Peyer's patch (tissue), 4 donors: Measurements from ENCODE around the gene IFNL1. TPM values are rescaled to one million over a fixed set of nuclear protein-coding genes. Genes with fewer than 3 reads are reported as not detected.
A peak's percentile ranks its signal among the peaks of the same experiment; 100 is the strongest.

ENCODE experiments used
- DNase-seq, 3 donors: peaks; one replicate each; pipeline ENCODE4 v3.0.0-alpha.2; 2017 to 2019
- H3K27ac ChIP-seq, 4 donors: fragments of 200-600 bp; sonication (generic); one replicate each; pipeline ENCODE4 v1.5.1; 2016 to 2019
- H3K27me3 ChIP-seq, 2 donors: fragments of 200-600 bp; sonication (generic); one replicate each; pipeline ENCODE4 v1.5.1; 2019
- H3K36me3 ChIP-seq, 3 donors: fragments of 200-600 bp; sonication (generic); one replicate each; pipeline ENCODE4 v1.5.1; 2016 to 2019
- H3K4me1 ChIP-seq, 4 donors: fragments of 200-600 bp; sonication (generic); one replicate each; pipeline ENCODE4 v1.5.1; 2016 to 2019
- H3K4me3 ChIP-seq, 4 donors: fragments of 200-600 bp; sonication (generic); 1 replicate in 3 of 4; 2 replicates in 1 of 4; pipeline ENCODE4 v1.5.1; 2016 to 2019; ENCODE audit warnings: mild to moderate bottlenecking in 1 of 4
- H3K9me3 ChIP-seq, 4 donors: fragments of 200-600 bp; sonication (generic); one replicate each; pipeline ENCODE4 v1.5.1; 2016 to 2019; ENCODE audit warnings: mild to moderate bottlenecking in 1 of 4
- POLR2A ChIP-seq, 2 donors: fragments of 450-650 bp; IDR thresholded peaks; one replicate each; pipeline ENCODE4 v1.5.1; 2017; ENCODE audit warnings: antibody characterized with exemption in 2 of 2, mild to moderate bottlenecking in 2 of 2, moderate library complexity in 2 of 2
- total RNA-seq, 4 donors: library from RNA; depleted of rRNA; stranded (reverse); fragments of >200 nt; gene quantifications; one replicate each; pipeline ENCODE4 v1.1.0, GENCODE V29; 2016
- TF ChIP-seq, protein P1 (sequence below), 6 experiments: fragments of 450-650 bp in 4 of 6; fragments of 200-600 bp in 2 of 6; sonication (generic) in 1 of 6; IDR thresholded peaks; one replicate each; pipeline ENCODE4 v1.5.1; 2017 to 2019; ENCODE audit warnings: antibody characterized with exemption in 6 of 6, mild to moderate bottlenecking in 3 of 6, moderate library complexity in 1 of 6

The IFNL1 gene
- total RNA-seq, 4 donors from 2014 or later = not detected

DNA sequence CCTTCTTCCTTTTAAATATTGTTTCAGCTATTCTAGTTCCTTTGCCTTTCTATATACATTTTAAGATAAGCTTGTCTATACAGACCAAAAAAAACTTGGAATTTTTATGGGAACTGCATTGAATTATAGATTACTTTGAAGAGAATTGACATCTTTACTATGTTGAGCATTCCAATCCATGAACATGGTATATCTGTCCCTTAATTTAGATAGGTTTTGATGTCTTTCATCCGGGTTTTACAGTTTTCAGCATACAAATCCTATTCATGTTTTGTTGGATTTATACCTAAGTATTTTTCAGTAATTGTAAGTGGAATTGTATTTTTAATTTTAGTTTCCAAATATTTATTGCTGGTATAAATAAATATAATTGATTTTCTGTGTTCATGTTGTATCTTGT is 12.2 kb upstream of the IFNL1 start:
- Histone ChIP-seq H3K27me3 (no peaks in the 10 kb centered on the region), H3K9me3 (peaks cover 0 to 3% (median 0%) of the 10 kb centered on the region in 4 donors), H3K4me3 (no peak overlapping the region), H3K36me3 (no peaks in the 10 kb centered on the region), H3K27ac (no peak overlapping the region), H3K4me1 (no peaks in the 10 kb centered on the region)
- no peak for DNase-seq
- TF ChIP-seq, protein P1, sequence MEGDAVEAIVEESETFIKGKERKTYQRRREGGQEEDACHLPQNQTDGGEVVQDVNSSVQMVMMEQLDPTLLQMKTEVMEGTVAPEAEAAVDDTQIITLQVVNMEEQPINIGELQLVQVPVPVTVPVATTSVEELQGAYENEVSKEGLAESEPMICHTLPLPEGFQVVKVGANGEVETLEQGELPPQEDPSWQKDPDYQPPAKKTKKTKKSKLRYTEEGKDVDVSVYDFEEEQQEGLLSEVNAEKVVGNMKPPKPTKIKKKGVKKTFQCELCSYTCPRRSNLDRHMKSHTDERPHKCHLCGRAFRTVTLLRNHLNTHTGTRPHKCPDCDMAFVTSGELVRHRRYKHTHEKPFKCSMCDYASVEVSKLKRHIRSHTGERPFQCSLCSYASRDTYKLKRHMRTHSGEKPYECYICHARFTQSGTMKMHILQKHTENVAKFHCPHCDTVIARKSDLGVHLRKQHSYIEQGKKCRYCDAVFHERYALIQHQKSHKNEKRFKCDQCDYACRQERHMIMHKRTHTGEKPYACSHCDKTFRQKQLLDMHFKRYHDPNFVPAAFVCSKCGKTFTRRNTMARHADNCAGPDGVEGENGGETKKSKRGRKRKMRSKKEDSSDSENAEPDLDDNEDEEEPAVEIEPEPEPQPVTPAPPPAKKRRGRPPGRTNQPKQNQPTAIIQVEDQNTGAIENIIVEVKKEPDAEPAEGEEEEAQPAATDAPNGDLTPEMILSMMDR (IDR thresholded peaks at IDR 0.05) = no peak
- no peak for TF ChIP-seq POLR2A (IDR thresholded peaks at IDR 0.05)

DNA sequence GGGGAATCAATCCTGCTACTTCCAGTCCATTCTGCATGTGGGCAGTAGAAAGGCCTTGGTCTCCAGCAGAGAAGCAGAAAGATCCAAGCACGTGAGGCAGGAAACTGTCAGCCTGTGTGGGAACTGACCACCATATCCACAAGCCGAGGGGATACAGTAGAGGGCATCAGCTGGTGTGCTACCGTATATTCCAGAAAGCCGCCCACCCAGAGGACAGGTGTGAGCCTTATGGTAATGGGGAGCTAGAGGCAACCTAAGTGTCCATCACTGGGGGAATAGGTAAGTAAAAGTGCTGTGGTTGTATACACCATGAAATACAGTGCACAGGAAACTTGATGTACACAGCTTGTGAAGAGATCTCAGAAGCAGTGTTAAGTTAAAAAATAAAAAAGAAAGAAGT is 2.8 kb upstream of the IFNL1 start:
- H3K36me3 ChIP-seq = no peaks in the 10 kb centered on the region
- H3K27ac ChIP-seq = no peak overlapping the region
- no peaks in the 10 kb centered on the region for H3K4me1 ChIP-seq
- H3K27me3 ChIP-seq = no peaks in the 10 kb centered on the region
- no peaks in the 10 kb centered on the region for H3K9me3 ChIP-seq
- TF ChIP-seq POLR2A (IDR thresholded peaks at IDR 0.05) = no peak
- TF ChIP-seq, protein P1 (IDR thresholded peaks at IDR 0.05) = no peak
- DNase-seq = no peak
- H3K4me3 ChIP-seq = no peak overlapping the region

DNA sequence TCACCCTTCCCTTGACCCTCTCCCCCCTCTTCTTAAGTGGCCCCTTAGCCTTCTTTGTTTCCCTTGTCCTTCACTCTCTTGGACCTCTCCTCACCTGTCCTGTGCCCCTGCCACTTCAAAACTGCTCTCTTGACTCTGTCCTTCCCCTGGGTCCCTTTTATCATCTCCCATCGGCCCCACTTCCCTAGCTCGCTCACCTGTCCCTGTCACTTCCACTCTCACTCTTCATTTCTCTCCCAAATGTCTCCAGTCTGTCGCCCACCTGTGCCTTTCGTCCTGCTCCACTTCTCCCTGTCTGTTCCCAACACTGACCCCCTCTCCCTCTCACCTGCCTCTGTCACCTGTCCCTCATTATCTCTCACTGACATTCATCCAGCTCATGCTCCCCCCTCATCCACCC is 699 bp downstream of the IFNL1 start:
- H3K36me3 ChIP-seq = no peaks in the 10 kb centered on the region
- no peak overlapping the region for H3K27ac ChIP-seq
- TF ChIP-seq POLR2A (IDR thresholded peaks at IDR 0.05) = no peak
- TF ChIP-seq, protein P1 (IDR thresholded peaks at IDR 0.05) = no peak
- DNase-seq = peak in 1 of 3 donors; percentile 22
- no peaks in the 10 kb centered on the region for H3K4me1 ChIP-seq
- H3K4me3 ChIP-seq = no peak overlapping the region
- no peaks in the 10 kb centered on the region for H3K27me3 ChIP-seq
- no peaks in the 10 kb centered on the region for H3K9me3 ChIP-seq

DNA sequence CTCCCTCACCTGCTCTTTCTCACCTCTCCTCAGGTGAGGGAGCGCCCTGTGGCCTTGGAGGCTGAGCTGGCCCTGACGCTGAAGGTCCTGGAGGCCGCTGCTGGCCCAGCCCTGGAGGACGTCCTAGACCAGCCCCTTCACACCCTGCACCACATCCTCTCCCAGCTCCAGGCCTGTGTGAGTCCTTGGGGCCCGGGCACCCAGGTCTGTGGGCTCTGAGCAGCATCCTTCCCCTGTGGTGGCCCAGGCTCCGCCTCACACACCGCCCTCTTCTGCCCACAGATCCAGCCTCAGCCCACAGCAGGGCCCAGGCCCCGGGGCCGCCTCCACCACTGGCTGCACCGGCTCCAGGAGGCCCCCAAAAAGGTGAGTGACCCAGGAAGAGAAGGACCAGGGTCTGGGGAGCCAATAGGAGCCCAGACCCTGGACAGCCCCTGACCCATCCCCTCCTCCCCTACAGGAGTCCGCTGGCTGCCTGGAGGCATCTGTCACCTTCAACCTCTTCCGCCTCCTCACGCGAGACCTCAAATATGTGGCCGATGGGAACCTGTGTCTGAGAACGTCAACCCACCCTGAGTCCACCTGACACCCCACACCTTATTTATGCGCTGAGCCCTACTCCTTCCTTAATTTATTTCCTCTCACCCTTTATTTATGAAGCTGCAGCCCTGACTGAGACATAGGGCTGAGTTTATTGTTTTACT is 1.9 kb downstream of the IFNL1 start:
- H3K4me1 ChIP-seq = no peaks in the 10 kb centered on the region
- DNase-seq = peak in 2 of 3 donors; percentile 28 to 80
- peak overlapping the region in 1 of 4 donors; percentile 35 for H3K27ac ChIP-seq
- H3K4me3 ChIP-seq = no peak overlapping the region
- H3K36me3 ChIP-seq = no peaks in the 10 kb centered on the region
- H3K9me3 ChIP-seq = no peaks in the 10 kb centered on the region
- TF ChIP-seq POLR2A (IDR thresholded peaks at IDR 0.05) = no peak
- TF ChIP-seq, protein P1 (IDR thresholded peaks at IDR 0.05) = no peak
- H3K27me3 ChIP-seq = no peaks in the 10 kb centered on the region

DNA sequence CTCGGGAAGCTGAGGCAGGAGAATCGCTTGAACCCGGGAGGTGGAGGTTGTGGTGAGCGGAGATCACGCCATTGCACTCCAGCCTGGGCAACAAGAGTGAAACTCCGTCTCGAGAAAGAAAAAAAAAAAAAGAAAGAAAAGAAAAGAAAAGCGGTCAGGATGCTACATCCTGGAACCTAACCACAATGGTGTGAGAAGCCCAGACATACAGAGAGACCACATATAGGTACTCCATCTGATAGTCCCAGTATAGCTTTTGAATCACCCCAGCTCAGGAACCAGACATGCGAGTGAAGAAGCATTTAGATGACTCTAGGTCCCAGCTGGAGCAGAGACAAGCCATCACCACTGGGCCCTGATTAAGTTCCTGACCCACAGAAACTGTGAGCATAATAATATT is 3.2 kb downstream of the IFNL1 start:
- H3K4me3 ChIP-seq = no peak overlapping the region
- H3K36me3 ChIP-seq = no peaks in the 10 kb centered on the region
- no peaks in the 10 kb centered on the region for H3K9me3 ChIP-seq
- no peak for TF ChIP-seq POLR2A (IDR thresholded peaks at IDR 0.05)
- TF ChIP-seq, protein P1 (IDR thresholded peaks at IDR 0.05) = no peak
- H3K27me3 ChIP-seq = no peaks in the 10 kb centered on the region
- H3K27ac ChIP-seq = no peak overlapping the region
- H3K4me1 ChIP-seq = no peaks in the 10 kb centered on the region
- peak in 1 of 3 donors; percentile 27 for DNase-seq
